Stimulated activated CD4-positive, alpha-beta T cell treated with anti-CD3 and anti-CD28 coated beads, TNF-alpha, amount 100 ng/mL, for 48 hours (primary cell): ENCODE data around the gene MKLN1.
A peak's percentile ranks its signal among the peaks of the same experiment; 100 is the strongest.
"Not testable (repeated sequence)": the region's sequence is repeated elsewhere in the genome, so short reads cannot be mapped to it uniquely, and the experiment has no call there.

Experiments used
- DNase-seq, 3 donors: peaks; one replicate each; pipeline ENCODE4 v3.0.0-alpha.2; 2020; ENCODE audit warnings: low read depth in 3 of 3

The MKLN1 gene

DNA sequence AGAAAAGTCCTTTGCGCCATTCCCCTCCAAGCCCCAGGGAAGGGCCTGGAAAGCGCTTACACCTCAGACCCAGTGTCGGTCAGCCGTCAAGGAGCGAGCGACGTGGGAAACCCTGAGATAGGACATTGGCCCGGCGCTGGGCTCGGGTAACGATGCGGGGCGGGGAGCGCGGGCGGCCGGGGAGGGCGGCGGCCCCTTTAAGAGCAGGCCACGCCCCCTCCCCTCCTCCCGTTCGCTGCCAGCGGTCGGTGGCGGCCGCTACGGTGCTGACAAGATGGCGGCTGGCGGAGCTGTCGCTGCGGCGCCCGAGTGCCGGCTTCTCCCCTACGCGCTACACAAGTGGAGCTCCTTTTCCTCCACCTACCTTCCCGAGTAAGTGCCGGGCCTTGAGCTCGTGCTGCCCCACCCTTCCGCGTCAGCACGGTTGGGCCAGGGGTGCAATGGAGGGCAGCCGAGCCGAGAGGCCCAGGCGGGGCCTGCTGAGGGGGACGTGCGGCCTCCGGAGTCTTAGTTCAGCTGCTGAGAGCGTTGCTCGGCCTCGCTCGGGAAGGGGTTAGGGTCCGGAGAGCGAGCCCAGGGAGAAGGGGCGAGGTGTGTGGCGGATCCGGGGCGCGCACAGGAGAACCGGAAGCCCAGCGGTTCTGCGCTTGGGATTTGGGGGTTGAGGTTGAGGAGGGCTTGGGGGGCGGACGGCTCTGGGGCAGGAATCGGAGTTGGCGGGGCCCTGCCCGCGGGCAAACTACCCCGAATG, at the start of gene MKLN1:
Gene MKLN1 (plus strand): TSS at position 251 of the 751 bp plus-strand sequence. CDS start 24 bp downstream, at position 275.
- peak; percentile 81 to 95 (median 83) for DNase-seq

GRCh38 chr7:131279044-131279443, 48.6 kb upstream of the MKLN1 start:
- no peak for DNase-seq

DNA sequence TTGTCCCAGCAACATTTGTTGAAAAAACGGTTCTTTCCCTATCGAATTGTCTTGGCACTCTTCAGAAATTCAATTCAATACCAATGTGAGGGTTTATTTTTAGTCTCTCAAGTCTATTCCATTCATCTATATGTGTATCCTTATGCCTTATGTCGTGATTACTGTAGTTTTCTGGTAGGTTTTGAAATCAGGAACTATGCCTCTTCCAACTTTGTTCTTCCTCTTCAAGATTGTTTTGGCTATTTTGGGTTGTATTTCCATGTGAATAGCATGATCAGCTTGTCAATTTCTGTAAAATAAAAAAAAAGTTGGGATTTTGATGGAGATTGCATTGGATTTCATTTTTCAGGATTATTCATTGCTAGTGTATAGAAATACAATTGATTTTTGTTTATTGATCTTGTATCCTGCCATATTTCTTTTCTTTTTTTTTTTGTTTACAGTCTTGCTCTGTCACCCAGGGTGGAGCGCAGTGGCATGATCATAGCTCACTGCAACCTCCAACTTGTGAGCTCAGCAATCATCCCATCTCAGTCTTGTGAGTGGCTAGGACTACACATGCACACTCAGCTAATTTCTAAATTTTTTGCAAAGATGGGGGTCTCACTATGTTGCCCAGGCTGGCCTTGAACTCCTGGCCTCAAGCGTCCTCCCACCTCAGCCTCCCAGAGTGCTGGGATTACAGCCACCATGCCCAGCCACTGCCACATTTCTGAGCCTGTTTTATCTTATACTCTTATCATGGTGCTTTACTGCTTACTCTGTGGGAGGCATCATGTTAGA, 46.2 kb upstream of the MKLN1 start:
- no peak for DNase-seq

- no peak for DNase-seq
Observed at GRCh38 chr7:131284702-131285419, 42.8 kb upstream of the MKLN1 start.

GRCh38 chr7:131285556-131285955, 42.1 kb upstream of the MKLN1 start:
- DNase-seq, result no peak

GRCh38 chr7:131288450-131288849, 39.2 kb upstream of the MKLN1 start:
- DNase-seq, result no peak

GRCh38 chr7:131289051-131289450, 38.6 kb upstream of the MKLN1 start:
- DNase-seq, result no peak

- DNase-seq, result no peak
Observed at GRCh38 chr7:131292141-131292905, 35.4 kb upstream of the MKLN1 start.

DNA sequence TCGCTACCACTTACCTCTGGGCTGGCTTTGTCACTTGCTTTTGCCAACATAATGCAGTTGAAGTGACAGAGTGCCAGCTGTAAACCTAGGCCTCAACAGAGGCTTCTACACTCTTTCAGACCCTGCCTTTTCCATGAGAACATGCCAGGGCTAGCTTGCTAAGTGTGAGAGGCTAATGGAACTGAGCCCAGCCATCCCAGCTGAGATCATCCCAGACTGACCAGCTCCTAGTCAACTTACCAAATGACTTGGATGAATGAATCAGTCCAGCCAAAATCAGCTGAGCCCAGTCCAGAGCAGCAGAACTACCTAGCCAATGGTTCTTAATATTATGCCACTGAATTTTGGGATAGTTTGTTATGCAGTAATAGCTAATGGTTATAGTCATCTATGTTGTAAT, 34.7 kb upstream of the MKLN1 start:
- DNase-seq, result no peak

DNA sequence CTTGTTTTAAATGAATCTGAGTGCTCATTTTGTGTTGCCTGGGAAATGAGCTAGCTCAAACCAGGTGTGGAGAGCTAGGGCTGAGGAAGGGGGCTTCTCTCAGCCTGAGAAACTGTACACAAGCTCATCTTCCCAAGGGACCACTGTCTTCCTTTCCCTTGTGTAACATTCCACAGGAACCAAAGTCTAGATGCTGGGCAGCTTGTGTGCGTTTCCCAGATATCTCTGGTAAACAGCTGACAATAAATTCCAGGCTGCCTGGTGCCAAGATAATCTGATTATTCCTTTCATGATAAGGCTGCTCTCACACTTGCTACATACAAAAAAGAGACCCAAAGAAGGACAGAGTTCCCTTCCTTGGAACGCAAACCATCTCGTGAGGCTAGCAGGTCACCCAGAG, 33.1 kb upstream of the MKLN1 start:
- DNase-seq, result no peak

DNA sequence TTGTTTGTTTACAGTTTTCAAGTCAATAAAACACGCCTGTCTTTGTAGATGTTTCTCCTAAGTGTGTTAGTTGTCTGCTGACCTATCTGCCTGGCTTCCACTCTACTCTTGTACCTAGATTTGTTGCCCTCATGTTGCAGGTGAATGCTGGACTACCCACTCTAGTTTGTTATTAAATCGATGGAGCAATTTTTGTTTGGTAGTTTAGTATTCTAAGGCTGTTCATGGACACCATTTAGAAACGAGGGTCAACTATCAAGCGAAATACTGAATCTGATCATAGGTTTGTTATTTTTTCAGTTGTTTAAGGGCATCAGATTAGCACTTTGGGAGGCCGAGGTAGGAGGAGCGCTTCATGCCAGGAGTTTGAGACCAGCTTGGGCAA, 29.1 kb upstream of the MKLN1 start:
- DNase-seq, result no peak

DNA sequence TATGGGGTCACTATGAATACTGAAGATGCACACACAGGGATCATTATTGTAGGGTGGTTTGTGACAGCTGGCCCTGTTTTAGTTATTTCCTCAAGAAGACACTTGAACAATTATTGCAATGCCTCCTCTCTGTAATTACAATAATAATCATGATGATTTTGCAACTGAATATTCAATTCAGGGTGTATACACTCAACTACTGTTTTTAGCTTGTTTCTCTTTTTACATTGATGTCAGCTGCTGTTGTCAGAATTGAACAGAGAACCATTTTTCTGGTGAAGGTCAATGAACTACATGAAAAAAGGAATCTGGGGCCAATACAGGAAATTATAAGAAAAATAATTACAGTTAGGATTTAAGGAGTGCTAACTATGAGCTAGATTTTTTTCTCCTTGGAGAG, 28.6 kb upstream of the MKLN1 start:
- no peak for DNase-seq

DNA sequence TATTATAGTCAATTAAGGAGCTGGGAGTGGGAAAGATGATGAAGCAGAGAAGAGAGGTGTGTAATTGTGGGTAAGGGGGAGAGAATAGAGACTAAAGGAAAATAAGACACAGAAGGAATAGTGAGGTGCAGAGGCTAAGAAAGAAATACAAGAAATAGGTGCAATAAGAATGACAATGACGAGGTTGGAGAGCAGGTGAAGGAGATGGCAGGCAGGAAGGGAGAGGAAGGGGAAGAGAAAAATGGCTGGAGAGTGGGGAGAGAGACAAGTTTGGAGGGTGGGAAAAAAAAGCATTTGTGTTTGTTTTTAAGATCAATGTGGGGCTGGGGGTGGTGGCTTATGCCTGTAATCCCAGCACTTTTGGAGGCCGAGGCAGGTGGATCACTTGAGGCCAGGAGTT, 27.6 kb upstream of the MKLN1 start:
- no peak for DNase-seq

DNA sequence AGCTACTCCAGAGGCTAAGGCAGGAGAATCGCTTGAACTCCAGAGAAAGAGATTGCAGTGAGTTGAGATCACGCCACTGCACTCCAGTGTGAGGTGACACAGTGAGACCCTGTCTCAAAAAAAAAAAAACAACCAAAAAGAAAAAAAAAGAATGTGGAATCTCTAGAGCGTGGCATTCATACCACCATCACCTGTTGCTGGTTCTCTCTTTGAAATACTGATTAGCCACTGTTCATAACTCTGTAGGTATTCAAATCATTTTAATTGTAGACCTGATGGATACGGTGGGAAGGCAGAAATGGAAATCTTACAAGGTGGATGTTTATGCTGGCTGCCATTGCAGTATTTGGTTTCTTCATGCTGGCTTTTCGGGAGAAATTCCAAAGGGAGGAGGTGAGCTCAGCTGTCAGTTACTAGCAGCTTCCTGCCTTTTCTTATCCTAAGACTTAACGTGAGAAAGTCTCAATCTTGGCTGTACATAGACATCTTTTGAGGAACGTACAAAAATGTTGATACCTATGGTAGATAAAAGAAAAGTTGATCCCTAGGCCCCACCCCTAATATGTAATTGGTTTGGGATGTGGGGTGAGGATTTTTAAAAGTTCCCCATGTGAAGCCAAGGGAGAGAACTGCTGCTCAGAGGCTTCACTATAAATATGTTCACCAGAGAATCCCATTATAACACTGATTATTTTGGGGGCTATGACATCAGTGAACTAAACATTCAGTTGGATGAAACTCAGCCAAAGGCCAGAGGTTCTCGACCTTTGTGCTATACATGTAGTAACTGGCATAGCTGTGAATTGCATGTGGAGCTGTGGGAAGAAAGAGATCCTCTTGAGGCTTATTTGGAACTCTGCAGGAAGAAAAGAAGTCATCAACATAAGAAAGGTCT, 26.9 kb upstream of the MKLN1 start:
- no peak for DNase-seq

DNA sequence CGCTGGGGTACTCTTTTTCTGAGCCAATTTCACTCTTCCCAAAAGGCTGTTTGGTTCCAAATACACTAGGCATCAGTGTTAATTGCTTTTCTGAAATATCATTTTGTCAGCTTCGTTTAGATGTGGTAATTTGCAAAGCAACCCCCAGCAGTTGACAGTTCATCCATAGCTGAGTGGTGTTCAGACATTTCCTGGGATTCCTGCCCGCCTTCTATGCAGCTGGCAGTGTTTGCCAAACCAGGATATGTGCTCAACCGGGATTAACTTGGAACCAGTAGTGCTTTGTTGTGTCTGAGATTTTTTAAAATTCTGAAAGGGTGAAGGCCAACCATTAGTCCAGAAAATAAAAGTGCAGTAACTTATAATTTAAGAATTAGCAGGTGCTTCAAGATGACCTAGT, 25.2 kb upstream of the MKLN1 start:
- DNase-seq, result no peak

DNA sequence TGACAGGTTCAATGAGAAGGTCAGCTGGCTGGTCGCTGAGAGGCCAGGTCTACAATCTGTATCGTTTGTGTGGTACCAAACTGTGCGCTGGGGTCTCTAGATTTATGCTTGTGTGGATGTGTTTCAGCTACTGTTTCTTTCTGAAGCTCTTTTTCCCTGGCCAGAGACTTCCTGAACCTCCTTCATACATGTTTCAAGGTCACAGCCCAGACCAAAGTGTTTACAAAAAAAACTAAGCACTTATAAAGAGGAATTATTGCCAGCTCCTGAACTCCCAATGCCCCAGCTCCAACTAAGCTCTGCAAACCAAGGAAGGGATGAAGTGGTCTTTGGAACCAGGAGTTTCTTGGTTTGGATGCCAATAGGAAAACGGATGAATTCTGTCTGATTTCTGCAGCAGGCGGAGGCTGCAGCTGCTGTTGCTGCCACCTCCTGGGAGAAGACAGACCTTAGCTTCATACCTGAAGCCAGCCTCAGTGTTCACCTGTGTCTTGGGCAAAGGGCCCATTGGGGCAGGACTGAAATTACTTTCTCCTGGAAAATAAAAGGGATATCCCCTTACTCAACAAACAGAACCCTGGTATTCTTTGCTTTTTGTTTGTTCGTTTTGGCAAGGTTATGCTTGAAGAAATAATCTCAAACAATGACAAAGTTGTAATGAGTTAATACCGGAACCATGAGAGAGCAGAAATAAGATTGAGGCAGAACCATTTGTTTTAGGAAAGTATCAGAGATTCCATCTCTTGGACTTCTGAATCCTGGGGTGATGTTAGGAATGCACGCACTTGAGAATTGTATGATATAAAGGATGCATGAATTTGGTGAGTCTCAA, 24.6 kb upstream of the MKLN1 start:
- DNase-seq, result no peak

- no peak for DNase-seq
Observed at GRCh38 chr7:131305152-131305551, 22.5 kb upstream of the MKLN1 start.

DNA sequence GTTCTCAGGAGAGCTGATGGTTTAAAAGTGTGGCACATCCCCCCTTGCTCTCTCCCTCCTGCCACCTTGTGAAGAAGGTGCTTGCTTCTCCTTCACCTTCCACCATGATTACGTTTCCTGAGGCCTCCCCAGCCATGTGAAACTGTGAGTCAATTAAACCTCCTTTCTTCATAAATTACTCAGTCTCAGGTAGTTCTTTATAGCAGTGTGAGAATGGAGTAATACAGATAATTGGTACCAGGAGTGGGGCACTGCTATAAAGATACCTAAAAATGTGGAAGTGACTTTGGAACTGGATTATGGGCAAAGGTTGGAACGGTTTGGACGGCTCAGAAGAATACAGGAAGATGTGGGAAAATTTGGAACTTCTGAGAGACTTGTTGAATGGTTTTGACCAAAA, 21.6 kb upstream of the MKLN1 start:
- not testable (repeated sequence) for DNase-seq

DNA sequence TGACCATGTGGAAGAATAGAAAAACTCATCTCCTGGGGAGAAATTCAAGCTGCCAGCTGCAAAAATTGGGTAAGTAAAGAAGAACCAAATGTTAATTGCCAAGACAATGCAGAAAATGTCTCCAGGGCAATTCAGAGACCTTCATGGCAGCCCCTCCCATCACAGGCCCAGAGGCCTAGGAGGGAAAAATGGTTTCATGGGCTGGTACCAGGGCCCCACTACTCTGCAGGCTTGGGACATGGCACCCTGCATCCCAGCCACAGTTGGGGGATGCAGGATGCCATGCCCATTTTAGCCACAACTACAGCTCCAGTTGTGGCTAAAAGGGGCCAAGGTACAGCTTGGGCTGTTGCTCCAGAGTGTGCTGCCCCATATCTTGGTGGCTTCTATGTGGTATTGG, 20.9 kb upstream of the MKLN1 start:
- no peak for DNase-seq

DNA sequence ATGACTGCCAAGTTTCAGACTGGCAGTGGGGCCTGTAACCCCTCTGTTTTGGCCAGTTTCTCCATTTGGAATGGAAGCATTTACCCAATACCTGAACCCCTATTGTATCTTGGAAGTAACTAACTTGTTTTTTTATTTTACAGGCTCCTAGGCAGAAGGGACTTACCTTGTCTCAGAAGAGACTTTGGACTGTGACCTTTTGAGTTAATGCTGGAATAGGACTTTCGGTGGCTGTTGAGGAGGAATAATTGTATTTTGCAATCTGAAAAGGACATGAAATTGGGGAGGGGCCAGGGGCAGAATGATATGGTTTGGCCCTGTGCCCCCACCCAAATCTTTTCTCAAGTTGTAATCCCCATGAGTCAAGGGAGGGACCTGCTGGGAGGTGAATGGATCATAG, 20.0 kb upstream of the MKLN1 start:
- no peak for DNase-seq
